ENCODE measurements around the gene SFT2D3. TPM values are rescaled to one million over a fixed set of nuclear protein-coding genes. Genes with fewer than 3 reads are reported as not detected.

The SFT2D3 gene
- total RNA-seq, 1 experiment from 2014 or later: 12.2 TPM

GRCh38 chr2:127718271-127718670 lies 17.0 kb downstream of the SFT2D3 start:
- CTCF ChIA-PET: no interaction called here
- POLR2A ChIA-PET: no interaction called here
- Mint-ChIP-seq H3K4me1 (ENCODE audit: low read depth, unreplicated experiment) (no peaks in the 10 kb centered on the region), H3K27me3 (ENCODE audit: insufficient read depth, unreplicated experiment) (no peaks in the 10 kb centered on the region), H3K27ac (ENCODE audit: unreplicated experiment) (no peak overlapping the region), H3K4me3 (ENCODE audit: unreplicated experiment) (no peak overlapping the region), H3K9me3 (ENCODE audit: unreplicated experiment) (no peaks in the 10 kb centered on the region), H3K36me3 (ENCODE audit: insufficient read depth, unreplicated experiment) (peaks cover 65% of the 10 kb centered on the region)
- Histone ChIP-seq H3K4me1 (no peaks in the 10 kb centered on the region), H3K27me3 (replicated peaks; ENCODE audit: control insufficient read depth, insufficient read depth, low read length) (no peaks in the 10 kb centered on the region), H3K9me3 (no peaks in the 10 kb centered on the region), H3K4me3 (ENCODE audit: low read depth, low read length) (no peak overlapping the region), H3K36me3 (ENCODE audit: control insufficient read depth, insufficient read depth, low read length) (peaks cover 6% of the 10 kb centered on the region)
- BruUV-seq (replicated peaks): no TSS peak
- TF ChIP-seq CTCF (IDR thresholded peaks at IDR 0.05; ENCODE audit: insufficient read depth in 1 of 2, low read depth in 1 of 2, low read length in 1 of 2, severe bottlenecking in 1 of 2, unreplicated experiment in 1 of 2): no peak
- intact Hi-C loops (cut with micrococcal nuclease; ENCODE audit: unreplicated experiment): no loop called here
- DNase-seq: no peak

- Mint-ChIP-seq H3K4me3 (ENCODE audit: unreplicated experiment) (no peak overlapping the region), H3K4me1 (ENCODE audit: low read depth, unreplicated experiment) (no peaks in the 10 kb centered on the region), H3K36me3 (ENCODE audit: insufficient read depth, unreplicated experiment) (peaks cover 72% of the 10 kb centered on the region), H3K27me3 (ENCODE audit: insufficient read depth, unreplicated experiment) (no peaks in the 10 kb centered on the region), H3K27ac (ENCODE audit: unreplicated experiment) (no peak overlapping the region), H3K9me3 (ENCODE audit: unreplicated experiment) (no peaks in the 10 kb centered on the region)
- Histone ChIP-seq H3K36me3 (ENCODE audit: control insufficient read depth, insufficient read depth, low read length) (peaks cover 6% of the 10 kb centered on the region), H3K9me3 (no peaks in the 10 kb centered on the region), H3K4me1 (no peaks in the 10 kb centered on the region), H3K27me3 (replicated peaks; ENCODE audit: control insufficient read depth, insufficient read depth, low read length) (no peaks in the 10 kb centered on the region), H3K4me3 (ENCODE audit: low read depth, low read length) (no peak overlapping the region)
- no peak for TF ChIP-seq CTCF (IDR thresholded peaks at IDR 0.05; ENCODE audit: insufficient read depth in 1 of 2, low read depth in 1 of 2, low read length in 1 of 2, severe bottlenecking in 1 of 2, unreplicated experiment in 1 of 2)
- ChIA-PET POLR2A (interaction anchor here (0.5 kb wide), 1 partner anchor 1402 kb away, joined by 3 read pairs; no protein-coding TSS in a partner anchor), CTCF (no interaction called here)
- no TSS peak for BruUV-seq (replicated peaks)
- intact Hi-C loops (cut with micrococcal nuclease; ENCODE audit: unreplicated experiment): no loop called here
- no peak for DNase-seq
Measured at GRCh38 chr2:127719301-127720218, 18.3 kb downstream of the SFT2D3 start.

GRCh38 chr2:127721311-127721977 lies 20.1 kb downstream of the SFT2D3 start:
- Histone ChIP-seq H3K4me3 (ENCODE audit: low read depth, low read length) (no peak overlapping the region), H3K36me3 (ENCODE audit: control insufficient read depth, insufficient read depth, low read length) (peaks cover 6% of the 10 kb centered on the region), H3K27me3 (replicated peaks; ENCODE audit: control insufficient read depth, insufficient read depth, low read length) (no peaks in the 10 kb centered on the region), H3K9me3 (no peaks in the 10 kb centered on the region), H3K4me1 (no peaks in the 10 kb centered on the region)
- Mint-ChIP-seq H3K4me3 (ENCODE audit: unreplicated experiment) (no peak overlapping the region), H3K27me3 (ENCODE audit: insufficient read depth, unreplicated experiment) (no peaks in the 10 kb centered on the region), H3K27ac (ENCODE audit: unreplicated experiment) (no peak overlapping the region), H3K36me3 (ENCODE audit: insufficient read depth, unreplicated experiment) (peaks cover 71% of the 10 kb centered on the region), H3K4me1 (ENCODE audit: low read depth, unreplicated experiment) (no peaks in the 10 kb centered on the region), H3K9me3 (ENCODE audit: unreplicated experiment) (no peaks in the 10 kb centered on the region)
- CTCF ChIA-PET: no interaction called here
- no peak for DNase-seq
- intact Hi-C loops (cut with micrococcal nuclease; ENCODE audit: unreplicated experiment): no loop called here
- POLR2A ChIA-PET: no interaction called here
- no peak for TF ChIP-seq CTCF (IDR thresholded peaks at IDR 0.05; ENCODE audit: insufficient read depth in 1 of 2, low read depth in 1 of 2, low read length in 1 of 2, severe bottlenecking in 1 of 2, unreplicated experiment in 1 of 2)
- BruUV-seq (replicated peaks): no TSS peak

All from Caco-2 (cell line).